CD4-positive, alpha-beta T cell (primary cell): Measurements from ENCODE around the gene LGR6. TPM values are rescaled to one million over a fixed set of nuclear protein-coding genes. Genes with fewer than 3 reads are reported as not detected.

Experiments
- ATAC-seq: fragments of 200-7000 bp; cut with Tn5 transposase; one replicate; pipeline ENCODE4 v1.10.0; 2022; ENCODE audit warnings: mild to moderate bottlenecking; ENCODE audit not compliant: poor library complexity
- CTCF ChIA-PET: fragments of 350-600 bp; sonication (Branson Sonifier 250); formaldehyde crosslinking; loops from one replicate; lab custom pipeline; 2021; ENCODE audit warnings: antibody characterized with exemption, inconsistent platforms; lab: Charles Lee
- POLR2A ChIA-PET: fragments of 350-600 bp; sonication (Branson Sonifier 250); formaldehyde crosslinking; loops from one replicate; lab custom pipeline; 2021; ENCODE audit warnings: antibody characterized with exemption, inconsistent platforms; lab: Charles Lee
- DNase-seq, 14 experiments: peaks; one replicate each; pipeline ENCODE4 v3.0.0-alpha.2; 2013 to 2020; ENCODE audit warnings: mixed read lengths in 2 of 14
- H3K27ac ChIP-seq, 2 donors: one replicate each; pipeline versions ENCODE4 v1.5.1 to v1.7.0; 2013; ENCODE audit warnings: low read length in 2 of 2, low read depth in 1 of 2, mild to moderate bottlenecking in 1 of 2
- H3K27me3 ChIP-seq, 2 experiments: 1 replicate in 1 of 2; 2 replicates in 1 of 2; pipeline versions ENCODE4 v1.6.1 to v1.7.0; 2013; ENCODE audit warnings: low read length in 2 of 2, control low read depth in 1 of 2, mild to moderate bottlenecking in 1 of 2, moderate library complexity in 1 of 2; ENCODE audit not compliant: insufficient read depth in 2 of 2, control insufficient read depth in 1 of 2
- H3K36me3 ChIP-seq: one replicate; pipeline ENCODE4 v1.6.1; 2013; ENCODE audit warnings: low read length, control low read depth; ENCODE audit not compliant: insufficient read depth
- H3K4me1 ChIP-seq: one replicate; pipeline ENCODE4 v1.6.1; 2013; ENCODE audit warnings: low read length, control low read depth; ENCODE audit not compliant: insufficient read depth
- H3K4me3 ChIP-seq: one replicate; pipeline ENCODE4 v1.5.1; 2013; ENCODE audit warnings: mild to moderate bottlenecking, low read length, moderate library complexity
- H3K9me3 ChIP-seq, 2 experiments: 1 replicate in 1 of 2; 2 replicates in 1 of 2; pipeline versions ENCODE4 v1.6.1 to v1.7.0; 2013; ENCODE audit warnings: low read length in 2 of 2, mild to moderate bottlenecking in 2 of 2, control low read depth in 1 of 2, moderate library complexity in 1 of 2; ENCODE audit not compliant: control insufficient read depth in 1 of 2, insufficient read depth in 1 of 2
- H3K27ac Mint-ChIP-seq: one replicate; pipeline ENCODE4 v1.8.0; 2020; ENCODE audit warnings: mixed read lengths
- H3K27me3 Mint-ChIP-seq: one replicate; pipeline ENCODE4 v1.8.0; 2021; ENCODE audit warnings: mixed read lengths
- H3K36me3 Mint-ChIP-seq: one replicate; pipeline ENCODE4 v1.8.0; 2021; ENCODE audit warnings: low read depth, mixed read lengths
- H3K4me1 Mint-ChIP-seq: one replicate; pipeline ENCODE4 v1.8.0; 2021; ENCODE audit warnings: low read depth, mixed read lengths
- H3K4me3 Mint-ChIP-seq: one replicate; pipeline ENCODE4 v1.8.0; 2020; ENCODE audit warnings: mild to moderate bottlenecking, mixed read lengths
- H3K9me3 Mint-ChIP-seq: one replicate; pipeline ENCODE4 v1.8.0; 2020; ENCODE audit warnings: mixed read lengths
- intact Hi-C, 2 experiments: fragments of 100-400 bp; cut with DNase I in 1 of 2; cut with micrococcal nuclease in 1 of 2; formaldehyde crosslinking; loops; one replicate each; pipeline versions ENCODE4 v1.15.1 to v1.9.0; 2023 to 2025; cut with DNase I, micrococcal nuclease
- total RNA-seq, 174 experiments: library from RNA in 2 of 174; stranded (reverse) in 2 of 174; gene quantifications; one replicate each; pipeline ENCODE4 v1.2.3 and lab custom pipeline; 2021 to 2026
- TF ChIP-seq, protein P1 (sequence below): fragments of 200-600 bp; IDR thresholded peaks from one replicate; pipeline ENCODE4 v1.8.0; 2022; ENCODE audit warnings: antibody characterized with exemption, mild to moderate bottlenecking

Gene LGR6
- total RNA-seq, 2 experiments from 2014 or later = 0.19 to 0.45 TPM

DNA sequence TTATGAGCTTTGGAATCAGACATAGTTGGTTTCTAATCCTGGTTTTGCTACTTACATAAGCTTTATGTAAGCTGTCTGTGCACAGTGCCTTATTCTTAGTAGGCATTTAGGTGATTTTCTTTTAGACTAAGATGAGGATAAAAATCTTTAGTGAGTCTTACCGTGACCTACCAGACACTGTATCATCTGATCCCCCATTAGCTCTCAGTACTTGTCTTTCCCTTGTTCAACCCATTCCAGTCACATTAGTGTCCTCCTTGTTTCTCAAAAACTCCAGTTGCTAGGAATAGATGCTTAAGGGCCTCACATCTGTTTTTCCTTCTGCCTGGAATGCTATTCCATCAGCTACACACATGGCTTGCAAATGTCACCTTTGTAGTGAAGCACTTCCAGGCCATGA, 173.7 kb downstream of the LGR6 start:
- H3K4me3 Mint-ChIP-seq = no peak overlapping the region
- TF ChIP-seq, protein P1, sequence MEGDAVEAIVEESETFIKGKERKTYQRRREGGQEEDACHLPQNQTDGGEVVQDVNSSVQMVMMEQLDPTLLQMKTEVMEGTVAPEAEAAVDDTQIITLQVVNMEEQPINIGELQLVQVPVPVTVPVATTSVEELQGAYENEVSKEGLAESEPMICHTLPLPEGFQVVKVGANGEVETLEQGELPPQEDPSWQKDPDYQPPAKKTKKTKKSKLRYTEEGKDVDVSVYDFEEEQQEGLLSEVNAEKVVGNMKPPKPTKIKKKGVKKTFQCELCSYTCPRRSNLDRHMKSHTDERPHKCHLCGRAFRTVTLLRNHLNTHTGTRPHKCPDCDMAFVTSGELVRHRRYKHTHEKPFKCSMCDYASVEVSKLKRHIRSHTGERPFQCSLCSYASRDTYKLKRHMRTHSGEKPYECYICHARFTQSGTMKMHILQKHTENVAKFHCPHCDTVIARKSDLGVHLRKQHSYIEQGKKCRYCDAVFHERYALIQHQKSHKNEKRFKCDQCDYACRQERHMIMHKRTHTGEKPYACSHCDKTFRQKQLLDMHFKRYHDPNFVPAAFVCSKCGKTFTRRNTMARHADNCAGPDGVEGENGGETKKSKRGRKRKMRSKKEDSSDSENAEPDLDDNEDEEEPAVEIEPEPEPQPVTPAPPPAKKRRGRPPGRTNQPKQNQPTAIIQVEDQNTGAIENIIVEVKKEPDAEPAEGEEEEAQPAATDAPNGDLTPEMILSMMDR = no peak
- no peaks in the 10 kb centered on the region for H3K27me3 Mint-ChIP-seq
- ChIA-PET CTCF (no interaction called here), POLR2A (no interaction called here)
- Histone ChIP-seq H3K27ac (no peak overlapping the region), H3K4me3 (no peak overlapping the region), H3K36me3 (no peaks in the 10 kb centered on the region), H3K9me3 (no peaks in the 10 kb centered on the region), H3K27me3 (no peaks in the 10 kb centered on the region), H3K4me1 (no peaks in the 10 kb centered on the region)
- H3K4me1 Mint-ChIP-seq = peaks cover 7% of the 10 kb centered on the region
- H3K27ac Mint-ChIP-seq = no peak overlapping the region
- ATAC-seq (no peak), DNase-seq (no peak)
- intact Hi-C loops = no loop called here
- H3K36me3 Mint-ChIP-seq = no peaks in the 10 kb centered on the region
- no peaks in the 10 kb centered on the region for H3K9me3 Mint-ChIP-seq

Other genes starting within 250 kb of the LGR6 start
- not detected for gene LMOD1, start 247.3 kb upstream of the LGR6 start, total RNA-seq
- gene TIMM17A, start 238.3 kb upstream of the LGR6 start, total RNA-seq = 10 to 100 TPM; 46.2 to 49.6 TPM
- gene RNPEP, start 211.2 kb upstream of the LGR6 start, total RNA-seq = 10 to 100 TPM; 19.9 to 20.8 TPM
- 1 to 10 TPM; 2.0 to 2.7 TPM for gene ELF3, start 183.2 kb upstream of the LGR6 start, total RNA-seq
- gene GPR37L1, start 70.9 kb upstream of the LGR6 start, total RNA-seq = not detected
- gene ARL8A, start 49.1 kb upstream of the LGR6 start, total RNA-seq = 10 to 100 TPM; 73.5 to 73.8 TPM
- gene PTPN7, start 33.2 kb upstream of the LGR6 start, total RNA-seq = 100 to 1,000 TPM; 144 to 145 TPM
- gene UBE2T, start 148.1 kb downstream of the LGR6 start, total RNA-seq = 1 to 10 TPM; 1.1 TPM
- 10 to 100 TPM; 15.0 to 15.3 TPM for gene PPP1R12B, start 154.9 kb downstream of the LGR6 start, total RNA-seq